Neural progenitor cell (in vitro differentiated cells): ENCODE data around the gene SUGP1.

Experiments used
- EZH2 ChIP-seq: fragments of 200-600 bp; sonication (generic); IDR thresholded peaks from 2 replicates; pipeline ENCODE4 v1.6.1; 2017; ENCODE audit warnings: antibody characterized with exemption, mild to moderate bottlenecking, moderate library complexity
- TF ChIP-seq, protein P1 (sequence below): fragments of 200-600 bp; sonication (generic); IDR thresholded peaks from 2 replicates; pipeline ENCODE4 v1.5.1; 2017; ENCODE audit warnings: antibody characterized with exemption, mild to moderate bottlenecking

DNA sequence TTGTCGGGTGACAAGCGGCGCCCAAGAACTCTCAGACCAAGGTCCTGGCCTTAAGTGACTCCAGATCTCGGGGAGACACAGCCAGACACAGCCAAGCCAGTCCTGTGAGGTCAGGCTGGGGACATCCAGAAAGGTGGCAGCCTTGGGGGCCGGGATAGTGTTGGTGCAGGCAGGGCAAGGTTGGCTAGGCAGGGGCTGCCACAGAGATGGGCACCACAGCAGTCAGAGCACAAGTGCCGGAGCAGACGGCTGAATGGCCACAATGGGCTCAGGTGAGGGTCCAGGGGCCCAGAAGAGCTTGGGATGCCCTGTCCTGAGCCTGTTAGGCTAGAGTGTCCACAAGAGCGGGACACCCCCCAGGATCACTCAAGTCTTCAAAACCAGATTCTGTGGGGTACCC lies 32.5 kb upstream of the SUGP1 start:
- no peak for TF ChIP-seq EZH2
- TF ChIP-seq, protein P1, sequence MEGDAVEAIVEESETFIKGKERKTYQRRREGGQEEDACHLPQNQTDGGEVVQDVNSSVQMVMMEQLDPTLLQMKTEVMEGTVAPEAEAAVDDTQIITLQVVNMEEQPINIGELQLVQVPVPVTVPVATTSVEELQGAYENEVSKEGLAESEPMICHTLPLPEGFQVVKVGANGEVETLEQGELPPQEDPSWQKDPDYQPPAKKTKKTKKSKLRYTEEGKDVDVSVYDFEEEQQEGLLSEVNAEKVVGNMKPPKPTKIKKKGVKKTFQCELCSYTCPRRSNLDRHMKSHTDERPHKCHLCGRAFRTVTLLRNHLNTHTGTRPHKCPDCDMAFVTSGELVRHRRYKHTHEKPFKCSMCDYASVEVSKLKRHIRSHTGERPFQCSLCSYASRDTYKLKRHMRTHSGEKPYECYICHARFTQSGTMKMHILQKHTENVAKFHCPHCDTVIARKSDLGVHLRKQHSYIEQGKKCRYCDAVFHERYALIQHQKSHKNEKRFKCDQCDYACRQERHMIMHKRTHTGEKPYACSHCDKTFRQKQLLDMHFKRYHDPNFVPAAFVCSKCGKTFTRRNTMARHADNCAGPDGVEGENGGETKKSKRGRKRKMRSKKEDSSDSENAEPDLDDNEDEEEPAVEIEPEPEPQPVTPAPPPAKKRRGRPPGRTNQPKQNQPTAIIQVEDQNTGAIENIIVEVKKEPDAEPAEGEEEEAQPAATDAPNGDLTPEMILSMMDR, result no peak
